Measurements from ENCODE around the gene CFAP46. TPM values are rescaled to one million over a fixed set of nuclear protein-coding genes. Genes with fewer than 3 reads are reported as not detected.

CFAP46 gene
- total RNA-seq, 1 donor from 2014 or later: 1.6 TPM

DNA sequence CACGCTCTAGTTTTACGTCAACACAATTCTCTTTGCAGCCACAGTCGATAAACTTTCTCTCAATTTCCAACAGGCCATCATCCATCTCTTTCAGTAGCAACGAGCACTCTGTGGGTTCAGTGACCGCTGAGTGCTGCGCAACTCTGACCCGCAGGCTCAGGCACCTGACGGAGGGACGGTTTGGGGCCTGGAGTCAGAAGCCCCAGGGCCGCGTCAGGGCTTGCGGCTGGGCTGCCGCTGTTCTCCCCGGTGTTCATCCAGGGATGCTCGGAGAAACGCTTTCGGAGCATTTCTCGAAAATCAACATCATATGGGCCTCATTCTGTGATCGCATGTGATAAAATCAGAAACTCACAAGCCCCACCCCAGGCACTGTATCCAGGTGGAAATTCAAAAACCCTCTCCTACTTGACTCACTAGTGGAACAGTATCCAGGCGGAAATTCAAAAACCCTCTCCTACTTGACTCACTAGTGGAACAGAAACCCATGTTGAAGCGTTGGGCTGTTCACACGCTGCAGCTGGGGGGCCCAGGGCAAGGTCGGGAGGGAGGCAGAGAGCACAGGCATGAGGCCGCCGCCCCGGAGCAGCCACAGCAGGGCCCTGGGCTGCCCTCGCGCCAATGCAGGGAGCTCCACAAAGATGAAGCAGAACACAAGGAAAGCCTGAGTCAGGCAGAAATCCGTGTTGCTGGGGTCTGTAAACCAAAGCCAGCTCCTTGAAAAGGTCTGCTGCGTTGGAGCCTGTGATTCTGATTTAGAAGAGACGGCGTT lies 83.1 kb downstream of the CFAP46 start:
- Histone ChIP-seq H3F3A (ENCODE audit: low read depth) (no peaks in the 10 kb centered on the region), H3K4me2 (no peak overlapping the region), H3K4me3 (no peak overlapping the region), H3K4me1 (no peaks in the 10 kb centered on the region), H3K27me3 (peaks cover 4% of the 10 kb centered on the region), H4K20me1 (ENCODE audit: low read depth) (no peaks in the 10 kb centered on the region), H3K9ac (no peak overlapping the region), H3K9me3 (ENCODE audit: low read depth) (no peaks in the 10 kb centered on the region), H3K36me3 (no peaks in the 10 kb centered on the region), H2AFZ (replicated peaks) (no peak overlapping the region), H3K27ac (no peak overlapping the region), H3K79me2 (ENCODE audit: low read depth) (no peaks in the 10 kb centered on the region)
- Mint-ChIP-seq H3K4me1 (peaks cover 15% of the 10 kb centered on the region), H3K27ac (no peak overlapping the region), H3K27me3 (ENCODE audit: insufficient read depth, low read depth) (peaks cover 9% of the 10 kb centered on the region), H3K36me3 (no peaks in the 10 kb centered on the region), H3K4me3 (no peak overlapping the region), H3K9me3 (peaks cover 5% of the 10 kb centered on the region)
- no peak for TF ChIP-seq EZH2 (IDR thresholded peaks at IDR 0.05)
- TF ChIP-seq, protein P1, sequence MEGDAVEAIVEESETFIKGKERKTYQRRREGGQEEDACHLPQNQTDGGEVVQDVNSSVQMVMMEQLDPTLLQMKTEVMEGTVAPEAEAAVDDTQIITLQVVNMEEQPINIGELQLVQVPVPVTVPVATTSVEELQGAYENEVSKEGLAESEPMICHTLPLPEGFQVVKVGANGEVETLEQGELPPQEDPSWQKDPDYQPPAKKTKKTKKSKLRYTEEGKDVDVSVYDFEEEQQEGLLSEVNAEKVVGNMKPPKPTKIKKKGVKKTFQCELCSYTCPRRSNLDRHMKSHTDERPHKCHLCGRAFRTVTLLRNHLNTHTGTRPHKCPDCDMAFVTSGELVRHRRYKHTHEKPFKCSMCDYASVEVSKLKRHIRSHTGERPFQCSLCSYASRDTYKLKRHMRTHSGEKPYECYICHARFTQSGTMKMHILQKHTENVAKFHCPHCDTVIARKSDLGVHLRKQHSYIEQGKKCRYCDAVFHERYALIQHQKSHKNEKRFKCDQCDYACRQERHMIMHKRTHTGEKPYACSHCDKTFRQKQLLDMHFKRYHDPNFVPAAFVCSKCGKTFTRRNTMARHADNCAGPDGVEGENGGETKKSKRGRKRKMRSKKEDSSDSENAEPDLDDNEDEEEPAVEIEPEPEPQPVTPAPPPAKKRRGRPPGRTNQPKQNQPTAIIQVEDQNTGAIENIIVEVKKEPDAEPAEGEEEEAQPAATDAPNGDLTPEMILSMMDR (IDR thresholded peaks at IDR 0.05): no peak
- TF ChIP-seq EZH2phosphoT487 (IDR thresholded peaks at IDR 0.05): no peak
- DNase-seq (ENCODE audit: low spot score): no peak

DNA sequence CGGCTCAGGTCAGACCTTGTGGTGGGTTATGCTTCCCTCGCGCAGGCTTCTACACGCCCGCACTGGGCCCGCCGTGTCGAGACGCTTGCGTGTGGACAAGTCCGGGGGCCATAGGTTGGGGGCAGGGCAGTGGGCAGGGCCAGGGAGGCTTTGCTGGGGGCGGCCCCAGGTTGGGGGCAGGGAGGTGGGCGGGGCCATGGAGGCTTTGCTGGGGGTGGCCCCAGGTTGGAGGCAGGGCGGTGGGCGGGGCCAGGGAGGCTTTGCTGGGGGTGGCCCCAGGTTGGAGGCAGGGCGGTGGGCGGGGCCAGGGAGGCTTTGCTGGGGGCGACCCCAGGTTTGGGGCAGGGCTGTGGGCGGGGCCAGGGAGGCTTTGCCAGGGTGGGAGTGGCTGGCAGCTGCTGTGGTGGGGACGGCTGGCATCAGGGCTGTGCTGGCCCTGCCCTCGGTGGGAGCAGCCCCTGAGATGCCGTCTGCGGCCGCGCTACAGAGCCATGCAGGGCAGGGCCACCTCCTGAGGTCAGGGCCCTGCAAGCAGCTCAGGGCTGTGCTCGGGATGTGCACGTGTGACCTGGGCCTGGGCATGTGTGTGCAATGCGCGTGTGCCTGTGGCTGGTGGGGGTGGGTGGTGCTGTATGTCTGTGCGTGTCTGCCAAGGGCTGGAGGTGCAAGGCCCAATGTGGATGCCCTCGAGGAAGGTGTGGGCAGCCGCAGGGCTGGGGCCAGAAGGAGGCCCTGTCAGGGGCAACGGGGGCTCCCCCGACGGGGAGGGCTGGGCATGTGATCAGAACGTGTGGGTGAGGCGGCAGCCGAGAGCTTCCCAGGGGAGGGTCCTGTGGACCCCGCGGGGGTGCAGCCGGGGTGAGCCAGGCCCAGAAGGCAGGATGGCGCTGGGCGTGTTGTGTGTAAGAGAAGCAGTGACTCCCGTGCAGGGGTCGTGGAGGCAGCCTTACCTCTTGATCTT lies 84.0 kb downstream of the CFAP46 start:
- Mint-ChIP-seq H3K27ac (no peak overlapping the region), H3K4me1 (peaks cover 12% of the 10 kb centered on the region), H3K4me3 (no peak overlapping the region), H3K9me3 (peaks cover 5% of the 10 kb centered on the region), H3K27me3 (ENCODE audit: insufficient read depth, low read depth) (peaks cover 2% of the 10 kb centered on the region), H3K36me3 (no peaks in the 10 kb centered on the region)
- TF ChIP-seq EZH2phosphoT487 (IDR thresholded peaks at IDR 0.05) (no peak), EZH2 (IDR thresholded peaks at IDR 0.05) (no peak)
- TF ChIP-seq, protein P1 (IDR thresholded peaks at IDR 0.05): no peak
- DNase-seq (ENCODE audit: low spot score): no peak
- H4K20me1 ChIP-seq (ENCODE audit: low read depth): no peaks in the 10 kb centered on the region
- no peak overlapping the region for H3K27ac ChIP-seq
- no peak overlapping the region for H3K9ac ChIP-seq
- no peak overlapping the region for H3K4me2 ChIP-seq
- H3K4me3 ChIP-seq: no peak overlapping the region
- no peak overlapping the region for H2AFZ ChIP-seq (replicated peaks)
- no peaks in the 10 kb centered on the region for H3K4me1 ChIP-seq
- H3K9me3 ChIP-seq (ENCODE audit: low read depth): no peaks in the 10 kb centered on the region
- no peaks in the 10 kb centered on the region for H3K36me3 ChIP-seq
- no peaks in the 10 kb centered on the region for H3F3A ChIP-seq (ENCODE audit: low read depth)
- peaks cover 4% of the 10 kb centered on the region for H3K27me3 ChIP-seq
- no peaks in the 10 kb centered on the region for H3K79me2 ChIP-seq (ENCODE audit: low read depth)

DNA sequence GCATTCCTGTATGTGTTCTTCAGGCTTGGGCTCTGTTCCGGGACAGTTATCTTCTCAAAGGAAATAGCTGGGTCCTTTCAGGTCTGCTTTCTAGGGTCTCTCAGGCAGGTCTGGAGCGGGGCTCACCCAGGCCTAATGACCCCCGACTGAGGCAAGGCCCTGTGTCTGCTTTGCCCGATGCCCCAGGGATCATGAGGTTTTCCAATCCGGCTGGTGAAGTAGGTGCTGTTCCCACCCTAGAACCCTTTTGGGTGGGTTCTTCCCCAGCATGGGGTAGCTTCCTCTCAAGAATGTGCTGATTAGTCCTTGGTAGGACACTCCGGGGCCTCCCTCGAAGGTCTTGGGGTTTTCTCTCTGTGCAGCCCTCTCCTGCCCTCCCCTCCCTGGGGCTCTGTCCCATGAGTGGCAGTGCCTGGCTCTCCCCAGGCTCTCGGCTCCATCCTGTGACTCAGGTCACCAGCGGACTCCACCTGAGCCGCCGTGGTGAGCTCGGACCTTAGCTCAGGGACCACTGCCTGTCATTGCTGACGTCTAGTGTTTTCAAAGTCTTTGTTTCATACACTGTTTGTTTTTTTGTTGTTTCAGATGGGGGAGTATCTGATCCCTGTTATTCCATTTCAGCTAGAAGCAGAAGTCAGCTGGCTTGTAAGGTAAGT lies 85.4 kb downstream of the CFAP46 start:
- H3K27me3 Mint-ChIP-seq (ENCODE audit: insufficient read depth, low read depth): peaks cover 2% of the 10 kb centered on the region
- no peaks in the 10 kb centered on the region for H4K20me1 ChIP-seq (ENCODE audit: low read depth)
- no peak overlapping the region for H3K4me3 ChIP-seq
- H3K9me3 ChIP-seq (ENCODE audit: low read depth): no peaks in the 10 kb centered on the region
- no peak overlapping the region for H3K27ac ChIP-seq
- peaks cover 7% of the 10 kb centered on the region for H3K4me1 Mint-ChIP-seq
- DNase-seq (ENCODE audit: low spot score): no peak
- no peak overlapping the region for H3K9ac ChIP-seq
- TF ChIP-seq EZH2phosphoT487 (IDR thresholded peaks at IDR 0.05) (no peak), EZH2 (IDR thresholded peaks at IDR 0.05) (no peak)
- TF ChIP-seq, protein P1 (IDR thresholded peaks at IDR 0.05): no peak
- H3K79me2 ChIP-seq (ENCODE audit: low read depth): no peaks in the 10 kb centered on the region
- H2AFZ ChIP-seq (replicated peaks): no peak overlapping the region
- H3K36me3 ChIP-seq: no peaks in the 10 kb centered on the region
- H3K9me3 Mint-ChIP-seq: peaks cover 7% of the 10 kb centered on the region
- H3K27me3 ChIP-seq: peaks cover 4% of the 10 kb centered on the region
- H3K36me3 Mint-ChIP-seq: no peaks in the 10 kb centered on the region
- no peaks in the 10 kb centered on the region for H3K4me1 ChIP-seq
- H3K4me2 ChIP-seq: no peak overlapping the region
- no peaks in the 10 kb centered on the region for H3F3A ChIP-seq (ENCODE audit: low read depth)
- no peak overlapping the region for H3K4me3 Mint-ChIP-seq
- no peak overlapping the region for H3K27ac Mint-ChIP-seq
